ENCODE results near the gene STAT3. TPM values are rescaled to one million over a fixed set of nuclear protein-coding genes. Genes with fewer than 3 reads are reported as not detected.

Gene STAT3
- total and polyA plus RNA-seq, 2 of the 13 experiments (the other 11 are each of a cell fraction or from before 2014, with no cell fraction given), result 61.8 to 62.4 TPM

DNA sequence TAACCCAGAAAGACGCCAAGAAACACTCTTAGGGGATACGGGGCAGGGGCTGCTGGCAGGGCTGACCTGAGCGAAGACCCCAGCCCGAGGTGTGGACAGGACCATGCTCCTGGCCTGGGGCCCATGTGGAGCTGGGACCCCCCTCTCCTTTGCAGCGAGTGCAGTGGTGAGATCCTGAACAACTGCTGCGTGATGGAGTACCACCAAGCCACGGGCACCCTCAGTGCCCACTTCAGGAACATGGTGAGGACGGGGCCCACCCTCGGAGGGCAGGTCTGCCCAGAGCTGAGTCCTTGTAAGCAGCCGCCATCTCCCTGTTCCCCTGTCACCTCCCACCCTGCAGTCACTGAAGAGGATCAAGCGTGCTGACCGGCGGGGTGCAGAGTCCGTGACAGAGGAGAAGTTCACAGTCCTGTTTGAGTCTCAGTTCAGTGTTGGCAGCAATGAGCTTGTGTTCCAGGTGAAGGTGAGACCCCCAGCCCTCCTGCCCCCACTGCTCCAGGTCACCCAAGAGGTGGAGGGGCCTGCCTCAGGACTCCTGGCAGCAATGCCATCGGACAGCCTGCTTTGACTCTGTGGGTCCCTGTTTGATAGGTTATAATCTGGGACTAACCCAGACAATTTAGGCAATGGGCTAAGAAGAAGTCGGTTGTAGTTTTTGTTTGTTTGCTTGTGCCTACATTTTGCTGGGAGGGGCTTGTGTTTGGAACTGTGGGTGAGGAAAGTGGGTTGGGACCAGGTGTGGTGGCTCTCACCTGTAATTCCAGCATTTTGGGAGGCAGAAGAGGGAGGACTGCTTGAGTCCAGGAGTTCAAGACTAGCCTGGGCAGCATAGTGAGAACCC lies 83.8 kb downstream of the STAT3 start (continued):
- TF ChIP-seq MAZ (IDR thresholded peaks at IDR 0.05; ENCODE audit: borderline replicate concordance, low read depth, low read length), result no peak
- TF ChIP-seq MAZ (CRISPR knock-in tag; IDR thresholded peaks at IDR 0.05; ENCODE audit: low read depth), result peak; percentile 40; the same call in 1 of the 2 replicates
- TF ChIP-seq, protein P1, sequence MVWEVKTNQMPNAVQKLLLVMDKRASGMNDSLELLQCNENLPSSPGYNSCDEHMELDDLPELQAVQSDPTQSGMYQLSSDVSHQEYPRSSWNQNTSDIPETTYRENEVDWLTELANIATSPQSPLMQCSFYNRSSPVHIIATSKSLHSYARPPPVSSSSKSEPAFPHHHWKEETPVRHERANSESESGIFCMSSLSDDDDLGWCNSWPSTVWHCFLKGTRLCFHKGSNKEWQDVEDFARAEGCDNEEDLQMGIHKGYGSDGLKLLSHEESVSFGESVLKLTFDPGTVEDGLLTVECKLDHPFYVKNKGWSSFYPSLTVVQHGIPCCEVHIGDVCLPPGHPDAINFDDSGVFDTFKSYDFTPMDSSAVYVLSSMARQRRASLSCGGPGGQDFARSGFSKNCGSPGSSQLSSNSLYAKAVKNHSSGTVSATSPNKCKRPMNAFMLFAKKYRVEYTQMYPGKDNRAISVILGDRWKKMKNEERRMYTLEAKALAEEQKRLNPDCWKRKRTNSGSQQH (CRISPR knock-in tag; IDR thresholded peaks at IDR 0.05; ENCODE audit: low read depth), result no peak
- TF ChIP-seq TEAD3 (CRISPR knock-in tag; optimal IDR thresholded peaks at IDR 0.05; ENCODE audit: borderline replicate concordance), result peak; percentile 63
- TF ChIP-seq NR2F1 (CRISPR knock-in tag; IDR thresholded peaks at IDR 0.05), result 0 out of 4 replicates have a peak, but pooled peaks of 1 of the 2 experiments have one; percentile 18
- TF ChIP-seq HNRNPLL (IDR thresholded peaks at IDR 0.05; ENCODE audit: low read depth, low read length, poor library complexity, severe bottlenecking), result peak; percentile 15
- TF ChIP-seq, protein P2, sequence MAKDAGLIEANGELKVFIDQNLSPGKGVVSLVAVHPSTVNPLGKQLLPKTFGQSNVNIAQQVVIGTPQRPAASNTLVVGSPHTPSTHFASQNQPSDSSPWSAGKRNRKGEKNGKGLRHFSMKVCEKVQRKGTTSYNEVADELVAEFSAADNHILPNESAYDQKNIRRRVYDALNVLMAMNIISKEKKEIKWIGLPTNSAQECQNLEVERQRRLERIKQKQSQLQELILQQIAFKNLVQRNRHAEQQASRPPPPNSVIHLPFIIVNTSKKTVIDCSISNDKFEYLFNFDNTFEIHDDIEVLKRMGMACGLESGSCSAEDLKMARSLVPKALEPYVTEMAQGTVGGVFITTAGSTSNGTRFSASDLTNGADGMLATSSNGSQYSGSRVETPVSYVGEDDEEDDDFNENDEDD (CRISPR knock-in tag; IDR thresholded peaks at IDR 0.05; ENCODE audit: borderline replicate concordance), result 0 out of 2 replicates have a peak, but pooled peaks have one; percentile 28
- TF ChIP-seq, protein P3, sequence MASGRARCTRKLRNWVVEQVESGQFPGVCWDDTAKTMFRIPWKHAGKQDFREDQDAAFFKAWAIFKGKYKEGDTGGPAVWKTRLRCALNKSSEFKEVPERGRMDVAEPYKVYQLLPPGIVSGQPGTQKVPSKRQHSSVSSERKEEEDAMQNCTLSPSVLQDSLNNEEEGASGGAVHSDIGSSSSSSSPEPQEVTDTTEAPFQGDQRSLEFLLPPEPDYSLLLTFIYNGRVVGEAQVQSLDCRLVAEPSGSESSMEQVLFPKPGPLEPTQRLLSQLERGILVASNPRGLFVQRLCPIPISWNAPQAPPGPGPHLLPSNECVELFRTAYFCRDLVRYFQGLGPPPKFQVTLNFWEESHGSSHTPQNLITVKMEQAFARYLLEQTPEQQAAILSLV (CRISPR knock-in tag; IDR thresholded peaks at IDR 0.05; ENCODE audit: borderline replicate concordance), result 0 out of 2 replicates have a peak, but pooled peaks have one; percentile 18
- TF ChIP-seq POGZ (CRISPR knock-in tag; IDR thresholded peaks at IDR 0.05), result no peak
- 0 out of 2 replicates have a peak, but pooled peaks have one; percentile 30 for TF ChIP-seq IRF2 (CRISPR knock-in tag; IDR thresholded peaks at IDR 0.05)
- 0 out of 2 replicates have a peak, but pooled peaks have one; percentile 65 for TF ChIP-seq KAT7 (CRISPR knock-in tag; IDR thresholded peaks at IDR 0.05; ENCODE audit: borderline replicate concordance)
- no peak for TF ChIP-seq ZNF569 (CRISPR knock-in tag; IDR thresholded peaks at IDR 0.05; ENCODE audit: borderline replicate concordance)
- TF ChIP-seq NCOR1 (IDR thresholded peaks at IDR 0.05; ENCODE audit: borderline replicate concordance, low read length), result peak; percentile 40; the same call in 1 of the 2 replicates
- TF ChIP-seq ZBTB38 (CRISPR knock-in tag; IDR thresholded peaks at IDR 0.05), result peak; percentile 47
- TF ChIP-seq SMYD3 (CRISPR knock-in tag; IDR thresholded peaks at IDR 0.05), result no peak
- TF ChIP-seq ZFP90 (CRISPR knock-in tag; IDR thresholded peaks at IDR 0.05; ENCODE audit: borderline replicate concordance), result peak; percentile 75; the same call in 1 of the 2 replicates
- TF ChIP-seq, protein P4, sequence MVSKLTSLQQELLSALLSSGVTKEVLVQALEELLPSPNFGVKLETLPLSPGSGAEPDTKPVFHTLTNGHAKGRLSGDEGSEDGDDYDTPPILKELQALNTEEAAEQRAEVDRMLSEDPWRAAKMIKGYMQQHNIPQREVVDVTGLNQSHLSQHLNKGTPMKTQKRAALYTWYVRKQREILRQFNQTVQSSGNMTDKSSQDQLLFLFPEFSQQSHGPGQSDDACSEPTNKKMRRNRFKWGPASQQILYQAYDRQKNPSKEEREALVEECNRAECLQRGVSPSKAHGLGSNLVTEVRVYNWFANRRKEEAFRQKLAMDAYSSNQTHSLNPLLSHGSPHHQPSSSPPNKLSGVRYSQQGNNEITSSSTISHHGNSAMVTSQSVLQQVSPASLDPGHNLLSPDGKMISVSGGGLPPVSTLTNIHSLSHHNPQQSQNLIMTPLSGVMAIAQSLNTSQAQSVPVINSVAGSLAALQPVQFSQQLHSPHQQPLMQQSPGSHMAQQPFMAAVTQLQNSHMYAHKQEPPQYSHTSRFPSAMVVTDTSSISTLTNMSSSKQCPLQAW (CRISPR knock-in tag; IDR thresholded peaks at IDR 0.05), result peak; percentile 70; the same call in 1 of the 2 replicates
